ENCODE data around the gene ALDH2.
"Not testable (repeated sequence)": the region's sequence is repeated elsewhere in the genome, so short reads cannot be mapped to it uniquely, and the experiment has no call there.

ALDH2 gene

DNA sequence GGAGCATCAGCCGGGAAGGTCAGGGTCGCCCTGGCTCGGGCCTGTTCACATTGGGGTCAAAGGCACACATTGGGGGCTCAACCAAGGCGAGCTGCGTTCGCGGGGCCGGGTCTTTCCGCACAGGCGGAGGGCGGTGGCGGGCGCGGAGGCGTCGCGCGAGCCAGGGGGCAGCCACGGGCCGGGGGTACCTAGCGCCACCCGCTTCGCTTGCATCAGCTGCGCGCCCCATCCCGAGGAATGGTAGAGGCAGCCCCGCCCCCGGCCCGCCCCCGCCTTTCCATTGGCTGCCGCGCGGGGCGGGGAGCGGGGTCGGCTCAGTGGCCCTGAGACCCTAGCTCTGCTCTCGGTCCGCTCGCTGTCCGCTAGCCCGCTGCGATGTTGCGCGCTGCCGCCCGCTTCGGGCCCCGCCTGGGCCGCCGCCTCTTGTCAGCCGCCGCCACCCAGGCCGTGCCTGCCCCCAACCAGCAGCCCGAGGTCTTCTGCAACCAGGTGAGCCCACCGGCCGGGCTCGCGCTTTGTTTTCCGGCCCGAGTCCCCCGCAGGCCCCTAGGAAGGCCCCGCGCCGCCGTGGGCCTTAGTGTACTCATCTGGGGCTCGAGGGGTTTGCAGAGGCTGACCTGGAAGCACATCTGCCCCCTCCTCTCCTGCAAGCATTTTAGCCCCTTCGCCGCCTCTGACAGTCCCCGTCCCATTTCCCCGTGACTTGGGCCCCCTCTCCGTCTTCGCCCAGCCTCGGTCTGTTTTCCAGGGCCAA is at the start of gene ALDH2:
Gene ALDH2, plus strand, starts transcription at position 326 of the 754 bp plus-strand sequence. Its CDS starts 50 bp downstream, at position 376.
- peak in 1 of 2 donors; percentile 45 for DNase-seq

DNA sequence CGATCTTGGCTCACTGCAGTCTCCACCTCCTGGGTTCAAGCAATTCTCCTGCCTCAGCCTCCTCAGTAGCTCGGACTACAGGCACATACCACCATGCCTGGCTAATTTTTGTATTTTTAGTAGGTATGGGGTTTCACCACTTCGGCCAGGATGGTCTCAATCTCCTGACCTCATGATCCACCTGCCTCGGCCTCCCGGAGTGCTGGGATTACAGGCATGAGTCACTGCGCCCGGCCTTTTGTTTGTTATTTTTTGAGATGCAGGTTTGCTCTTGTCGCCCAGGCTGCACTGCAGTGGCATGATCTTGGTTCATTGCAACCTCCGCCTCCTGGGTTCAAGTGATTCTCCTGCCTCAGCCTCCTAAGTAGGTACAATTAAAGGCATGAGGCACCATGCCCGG is 47.4 kb upstream of the ALDH2 start:
- DNase-seq, result not testable (repeated sequence)

DNA sequence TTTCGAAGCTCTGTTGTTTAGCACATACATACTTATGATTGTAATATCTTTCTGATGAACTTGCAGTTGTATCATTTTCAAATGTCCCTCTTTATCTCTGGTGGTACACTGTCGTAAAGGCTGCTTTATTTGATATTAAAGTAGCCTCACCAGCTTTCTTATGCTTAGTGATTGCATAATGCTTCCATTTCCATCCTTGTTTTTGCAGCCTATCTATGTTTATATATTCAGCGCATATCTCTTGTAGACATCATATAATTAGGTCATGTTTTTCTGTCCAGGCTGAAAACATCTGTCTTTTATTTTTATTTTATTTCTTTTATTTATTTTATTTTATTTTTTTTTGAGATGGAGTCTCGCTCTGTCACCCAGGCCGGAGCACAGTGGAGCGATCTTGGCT is 46.3 kb upstream of the ALDH2 start:
- DNase-seq, result no peak

DNA sequence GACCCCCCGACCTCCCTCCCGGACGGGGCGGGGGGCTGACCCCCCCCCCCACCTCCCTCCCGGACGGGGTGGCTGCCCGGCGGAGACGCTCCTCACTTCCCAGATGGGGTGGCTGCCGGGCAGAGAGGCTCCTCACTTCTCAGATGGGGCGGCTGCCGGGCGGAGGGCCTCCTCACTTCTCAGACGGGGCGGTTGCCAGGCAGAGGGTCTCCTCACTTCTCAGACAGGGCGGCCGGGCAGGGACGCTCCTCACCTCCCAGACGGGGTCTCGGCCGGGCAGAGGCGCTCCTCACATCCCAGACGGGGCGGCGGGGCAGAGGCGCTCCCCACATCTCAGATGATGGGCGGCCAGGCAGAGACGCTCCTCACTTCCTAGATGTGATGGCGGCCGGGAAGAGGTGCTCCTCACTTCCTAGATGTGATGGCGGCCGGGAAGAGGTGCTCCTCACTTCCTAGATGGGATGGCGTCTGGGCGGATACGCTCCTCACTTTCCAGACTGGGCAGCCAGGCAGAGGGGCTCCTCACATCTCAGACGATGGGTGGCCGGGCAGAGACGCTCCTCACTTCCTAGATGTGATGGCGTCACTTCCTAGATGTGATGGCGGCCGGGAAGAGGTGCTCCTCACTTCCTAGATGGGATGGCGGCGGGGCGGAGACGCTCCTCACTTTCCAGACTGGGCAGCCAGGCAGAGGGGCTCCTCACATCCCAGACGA is 42.9 kb upstream of the ALDH2 start:
- DNase-seq, result not testable (repeated sequence)

DNA sequence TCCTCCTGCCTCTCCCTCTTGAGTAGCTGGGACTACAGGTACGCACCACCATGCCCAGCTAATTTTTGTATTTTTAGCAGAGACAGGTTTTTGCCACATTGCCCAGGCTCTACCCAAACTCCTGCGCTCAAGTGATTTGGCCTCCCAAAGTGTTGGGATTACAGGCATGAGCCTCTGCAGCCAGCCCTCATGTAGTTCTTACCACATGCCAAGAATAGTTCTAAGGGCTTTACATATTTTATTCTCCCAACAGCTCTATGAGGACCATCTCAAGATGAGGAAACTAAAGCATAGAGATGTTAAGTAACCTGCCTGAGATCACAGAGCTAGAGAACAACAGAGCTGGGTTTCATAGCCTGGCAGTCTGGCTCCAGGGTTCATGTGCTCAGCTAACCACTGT is 37.9 kb upstream of the ALDH2 start:
- no peak for DNase-seq

DNA sequence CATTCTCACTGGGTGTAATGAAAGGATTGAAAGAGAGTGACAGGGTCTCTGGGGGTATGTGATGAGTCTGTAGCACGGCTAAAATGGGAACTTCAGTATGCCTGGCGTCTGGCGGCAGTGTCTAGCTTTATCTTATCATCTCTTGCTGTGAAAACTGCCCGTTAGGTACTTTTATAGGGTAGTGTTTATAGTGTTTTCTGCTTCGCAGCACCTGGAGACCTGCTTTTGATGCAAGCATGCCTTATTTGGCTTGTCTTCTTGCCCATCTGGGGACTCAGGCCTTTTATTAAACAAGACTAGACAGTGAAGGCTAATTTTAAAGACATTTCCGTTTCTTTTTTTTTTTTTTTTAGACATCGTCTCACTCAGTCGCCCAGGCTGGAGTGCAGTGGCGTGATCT is 36.3 kb upstream of the ALDH2 start:
- no peak for DNase-seq

DNA sequence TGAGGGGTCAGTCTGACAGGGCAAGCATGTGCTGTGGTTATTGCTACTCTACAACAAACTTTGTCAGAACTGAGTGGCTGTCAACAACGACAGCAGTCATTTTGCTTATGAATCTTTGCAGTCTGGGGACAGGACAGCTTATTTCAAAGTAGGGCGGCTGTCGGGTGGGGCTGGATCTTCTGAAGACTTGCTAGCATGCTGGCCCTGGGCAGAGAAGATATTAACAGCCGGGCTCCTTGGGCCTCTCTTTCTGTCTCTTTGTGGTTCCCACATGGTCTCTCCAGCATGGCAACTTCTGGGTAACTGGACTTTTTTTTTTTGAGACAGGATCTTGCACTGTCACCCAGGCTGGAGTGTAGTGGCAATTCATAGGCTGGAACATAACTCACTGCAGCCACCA is 33.9 kb upstream of the ALDH2 start:
- no peak for DNase-seq

DNA sequence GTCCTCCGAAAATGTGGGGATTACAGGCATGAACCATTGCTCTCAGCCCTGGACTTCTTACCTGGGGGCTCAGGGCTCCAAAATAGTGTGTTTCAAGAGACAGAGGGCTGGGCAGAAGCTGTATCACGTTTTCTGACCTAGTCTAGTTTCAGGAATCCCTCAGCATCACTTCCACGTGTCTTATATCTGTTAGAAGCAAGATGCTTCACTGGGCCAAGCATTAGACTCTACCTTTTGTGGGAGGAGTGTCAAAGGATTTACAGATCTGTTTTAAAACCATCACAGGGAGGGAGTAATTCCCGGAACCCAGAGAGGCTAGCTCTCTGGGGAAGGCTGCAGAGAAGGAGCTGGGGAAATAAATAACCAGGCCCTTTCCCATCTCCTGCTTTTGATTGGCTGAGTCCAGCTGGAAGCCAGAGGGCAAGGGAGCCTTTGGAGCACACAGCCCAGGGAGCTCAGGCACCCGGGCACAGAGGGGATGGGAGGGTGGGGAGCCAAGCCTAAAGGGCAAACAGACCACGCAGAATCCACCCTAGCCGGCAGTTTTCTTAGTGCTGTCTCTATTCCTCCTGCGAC is 33.3 kb upstream of the ALDH2 start:
- DNase-seq, result no peak

DNA sequence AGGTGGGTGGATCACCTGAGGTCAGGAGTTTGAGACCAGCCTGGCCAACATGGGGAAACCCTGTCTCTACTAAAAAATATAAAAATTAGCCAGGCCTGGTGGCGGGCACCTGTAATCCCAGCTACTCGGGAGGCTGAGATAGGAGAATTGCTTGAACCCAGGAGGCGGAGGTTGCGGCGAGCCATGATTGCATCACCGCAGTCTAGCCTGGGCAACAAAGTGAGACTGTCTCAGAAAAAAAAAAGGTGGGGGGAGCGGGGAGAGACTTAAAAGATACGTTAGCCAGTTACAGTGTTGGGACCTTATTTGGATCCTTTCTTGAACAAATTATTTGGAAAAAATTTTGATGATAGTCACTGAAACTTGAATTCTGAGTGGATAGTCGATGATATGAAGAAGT is 27.2 kb upstream of the ALDH2 start:
- DNase-seq, result not testable (repeated sequence)

DNA sequence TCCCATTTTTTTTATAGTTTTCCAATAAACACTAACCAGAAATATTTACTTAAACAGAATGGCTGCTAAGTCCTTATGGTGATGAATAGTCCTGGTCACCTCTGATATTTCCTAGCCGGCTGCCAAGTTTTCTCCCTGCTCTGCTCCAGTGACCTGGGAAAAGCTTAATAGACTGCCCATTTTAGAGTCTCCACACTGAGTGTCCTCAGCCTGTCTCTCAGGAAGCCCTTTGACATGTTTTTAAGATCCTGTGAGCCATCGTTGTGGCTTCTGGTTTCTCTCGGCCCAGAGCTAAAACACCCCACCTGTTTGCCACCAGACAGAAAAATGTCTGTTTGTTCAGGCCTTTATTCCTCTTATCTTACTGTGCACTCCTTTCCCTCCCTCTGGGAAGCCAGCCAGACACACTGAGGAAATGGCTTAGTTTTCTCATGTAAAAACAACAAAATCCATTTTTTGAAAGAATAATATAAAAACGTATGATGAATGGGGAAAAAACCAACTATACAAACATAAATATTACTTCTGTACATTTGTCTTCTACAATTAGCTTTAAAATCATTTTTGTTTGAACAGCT is 25.4 kb upstream of the ALDH2 start:
- DNase-seq, result no peak

DNA sequence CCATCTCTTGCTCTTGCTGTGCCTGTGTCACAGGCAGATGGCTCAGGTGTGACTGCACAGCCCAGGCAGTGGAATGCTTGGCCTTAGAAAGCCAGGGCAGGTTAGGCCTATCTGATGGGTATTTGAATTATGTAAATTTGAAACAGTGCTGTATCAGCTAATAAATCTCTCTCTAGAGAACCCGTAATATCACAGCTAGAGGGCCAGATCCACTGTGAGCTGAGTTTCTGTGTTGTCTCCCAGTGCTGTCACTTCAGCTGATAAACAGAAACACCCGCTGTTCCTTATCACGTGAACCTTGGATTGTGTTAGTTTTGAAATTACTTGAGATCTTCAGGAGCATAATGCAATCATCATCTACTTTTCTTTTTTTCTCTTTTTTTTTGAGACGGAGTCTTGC is 21.5 kb upstream of the ALDH2 start:
- DNase-seq, result no peak

DNA sequence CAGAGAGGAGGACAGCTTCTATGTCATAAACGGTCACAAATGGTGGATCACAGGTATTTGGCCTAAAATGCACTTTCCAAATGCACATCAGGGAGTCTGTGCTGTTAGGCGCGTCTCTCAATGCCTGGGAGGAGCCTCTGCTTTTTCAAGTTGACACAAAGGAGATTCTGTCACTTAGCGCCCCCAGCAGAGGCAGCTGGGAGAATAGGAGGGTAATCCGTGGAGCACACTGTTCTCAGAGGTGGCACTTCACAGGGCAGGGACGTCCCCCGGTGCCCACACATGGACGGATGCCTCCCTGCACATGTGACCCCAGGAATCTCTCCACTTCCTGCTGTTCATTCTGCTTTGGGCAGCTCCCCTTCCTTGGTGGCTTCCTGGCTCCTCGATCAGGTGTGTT is 19.4 kb upstream of the ALDH2 start:
- no peak for DNase-seq

DNA sequence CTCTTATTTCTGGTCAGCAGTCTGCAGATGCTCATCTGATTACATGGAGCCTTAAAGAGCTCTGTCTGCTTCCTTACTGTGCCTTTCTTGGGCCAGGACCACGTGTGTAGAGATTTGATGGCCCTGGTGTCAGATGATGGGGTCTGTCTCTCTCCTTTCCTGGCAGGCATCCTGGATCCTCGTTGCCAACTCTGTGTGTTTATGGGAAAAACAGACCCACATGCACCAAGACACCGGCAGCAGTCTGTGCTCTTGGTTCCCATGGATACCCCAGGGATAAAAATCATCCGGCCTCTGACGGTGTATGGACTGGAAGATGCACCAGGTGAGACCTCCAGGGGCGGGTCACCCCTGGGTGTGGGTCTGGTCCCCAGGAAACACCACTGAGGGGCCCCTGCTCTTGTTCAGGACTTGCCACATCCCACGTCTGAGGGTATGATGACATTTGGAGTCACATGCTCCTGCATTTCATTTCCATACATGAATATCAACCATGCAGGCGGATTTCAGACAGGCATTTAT is 18.5 kb upstream of the ALDH2 start:
- DNase-seq, result no peak

DNA sequence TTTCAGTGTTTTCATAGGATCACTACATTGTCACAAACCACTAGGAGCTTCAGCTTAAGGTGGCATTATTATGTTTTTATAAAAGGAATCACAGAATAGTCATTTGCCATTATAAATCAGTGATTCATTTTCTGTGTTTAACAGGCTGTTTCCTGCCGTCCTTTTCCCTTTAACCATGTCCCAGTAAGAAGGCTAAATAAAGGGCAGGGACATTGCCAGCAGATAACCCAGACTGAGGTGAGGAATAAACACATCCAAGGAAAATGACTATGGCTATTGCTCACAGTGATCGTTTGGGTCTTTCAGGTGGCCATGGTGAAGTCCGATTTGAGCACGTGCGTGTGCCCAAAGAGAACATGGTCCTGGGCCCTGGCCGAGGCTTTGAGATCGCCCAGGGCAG is 17.9 kb upstream of the ALDH2 start:
- no peak for DNase-seq

DNA sequence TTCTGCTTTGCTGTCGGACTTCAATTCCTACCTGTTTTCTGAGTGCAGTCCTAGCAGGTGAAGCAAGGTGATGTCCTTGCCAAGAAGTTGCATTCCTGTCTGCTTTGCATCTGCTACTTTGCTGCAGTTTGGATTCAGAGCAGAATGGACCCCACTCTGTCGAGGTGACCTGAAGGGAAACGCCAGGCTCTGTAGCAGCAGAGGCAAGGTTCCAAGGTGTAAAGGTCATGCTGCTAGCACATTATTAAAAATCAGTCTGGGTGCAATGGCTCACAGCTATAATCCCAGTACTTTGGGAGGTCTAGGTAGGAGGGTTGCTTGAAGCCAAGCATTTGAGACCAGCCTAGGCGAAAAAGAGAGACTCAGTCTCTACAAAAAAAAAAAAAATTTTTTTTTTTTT is 17.3 kb upstream of the ALDH2 start:
- DNase-seq, result no peak

DNA sequence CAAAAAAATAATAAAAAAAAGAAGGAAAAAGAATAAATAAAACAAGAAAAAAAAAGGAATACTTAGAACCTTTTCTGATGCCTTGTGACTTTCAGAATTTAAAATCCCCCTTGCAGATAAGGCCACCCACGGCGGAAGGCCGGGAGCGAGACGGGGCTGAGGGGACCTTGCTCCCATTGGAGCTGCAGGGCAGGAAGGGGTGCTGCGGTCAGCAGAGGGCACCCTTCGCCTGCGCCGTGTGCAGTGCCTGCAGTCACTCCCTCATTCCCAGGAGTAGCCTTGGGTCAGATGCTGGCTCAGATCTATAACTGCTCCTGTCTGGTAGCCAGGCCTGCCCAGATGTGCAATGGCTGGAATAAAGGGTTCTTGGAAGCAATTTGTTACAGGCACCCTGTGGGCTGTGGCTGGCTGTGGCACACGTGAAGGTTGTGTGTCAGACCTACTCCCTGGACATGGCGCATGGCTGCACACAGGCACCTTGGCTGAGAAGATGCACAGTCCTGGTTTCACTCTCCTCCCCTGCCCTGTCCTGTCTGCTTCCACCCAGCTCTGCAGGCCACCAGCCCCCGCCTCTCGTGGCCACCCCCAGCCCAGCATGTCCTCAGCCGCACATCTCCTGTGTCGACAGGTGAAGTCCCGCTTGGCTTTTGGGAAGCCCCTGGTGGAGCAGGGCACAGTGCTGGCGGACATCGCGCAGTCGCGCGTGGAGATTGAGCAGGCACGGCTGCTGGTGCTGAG is 13.4 kb upstream of the ALDH2 start:
- no peak for DNase-seq

DNA sequence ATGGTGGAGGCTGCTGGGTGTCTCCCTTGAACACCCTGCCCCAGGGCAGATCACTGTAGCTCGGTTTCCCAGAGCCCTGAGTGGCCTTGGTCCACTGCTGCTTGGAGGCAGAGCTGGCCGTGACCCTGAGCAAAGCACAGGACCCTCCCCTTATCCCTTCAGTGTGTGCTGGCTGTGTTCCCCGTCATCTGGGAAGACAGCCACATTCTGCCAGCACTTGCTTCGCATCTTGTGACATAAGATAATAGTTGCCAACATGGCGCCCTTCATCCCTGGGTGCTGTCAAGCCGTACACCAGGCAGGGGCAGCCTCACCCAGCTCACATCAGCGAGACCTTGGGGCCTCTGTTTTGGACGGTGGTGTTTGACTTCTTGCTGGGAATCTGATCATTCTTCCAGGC is 12.1 kb upstream of the ALDH2 start:
- no peak for DNase-seq

DNA sequence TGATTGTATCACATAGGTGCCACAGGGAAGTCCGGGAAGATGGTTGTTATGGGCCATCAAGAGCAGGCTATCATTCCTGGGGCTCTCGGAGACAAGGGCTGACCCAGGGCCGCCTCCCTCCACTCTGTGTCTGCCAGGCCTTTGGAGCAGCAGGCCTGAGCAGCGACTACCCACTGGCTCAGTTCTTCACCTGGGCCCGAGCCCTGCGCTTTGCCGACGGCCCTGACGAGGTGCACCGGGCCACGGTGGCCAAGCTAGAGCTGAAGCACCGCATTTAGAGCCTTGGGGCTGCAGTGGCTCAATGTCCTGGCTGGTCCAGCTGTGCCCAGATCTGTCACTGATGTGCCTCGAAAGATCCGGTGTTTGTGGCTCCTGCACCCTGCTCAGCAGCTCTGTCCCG is 10.5 kb upstream of the ALDH2 start:
- DNase-seq, result no peak

DNA sequence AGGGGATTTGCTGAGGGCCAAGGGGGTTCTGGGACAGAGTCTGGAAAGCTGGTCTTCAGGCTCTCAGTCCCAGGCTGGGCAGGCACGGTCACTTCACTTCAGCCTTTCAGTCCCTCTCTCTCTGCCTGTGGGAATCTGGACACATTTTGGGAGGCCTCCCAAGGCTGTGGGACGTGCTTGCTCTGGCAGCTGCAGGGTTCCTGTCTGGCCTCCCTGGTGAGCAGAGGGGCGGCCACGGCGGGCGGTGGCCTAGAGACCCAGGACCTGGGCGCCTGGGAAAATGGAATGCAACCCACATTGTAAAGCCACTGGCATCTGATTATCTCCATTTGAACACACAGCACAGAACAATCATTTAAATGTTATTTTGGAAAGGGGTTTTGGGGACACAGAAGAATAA is 10.1 kb upstream of the ALDH2 start:
- no peak for DNase-seq

DNA sequence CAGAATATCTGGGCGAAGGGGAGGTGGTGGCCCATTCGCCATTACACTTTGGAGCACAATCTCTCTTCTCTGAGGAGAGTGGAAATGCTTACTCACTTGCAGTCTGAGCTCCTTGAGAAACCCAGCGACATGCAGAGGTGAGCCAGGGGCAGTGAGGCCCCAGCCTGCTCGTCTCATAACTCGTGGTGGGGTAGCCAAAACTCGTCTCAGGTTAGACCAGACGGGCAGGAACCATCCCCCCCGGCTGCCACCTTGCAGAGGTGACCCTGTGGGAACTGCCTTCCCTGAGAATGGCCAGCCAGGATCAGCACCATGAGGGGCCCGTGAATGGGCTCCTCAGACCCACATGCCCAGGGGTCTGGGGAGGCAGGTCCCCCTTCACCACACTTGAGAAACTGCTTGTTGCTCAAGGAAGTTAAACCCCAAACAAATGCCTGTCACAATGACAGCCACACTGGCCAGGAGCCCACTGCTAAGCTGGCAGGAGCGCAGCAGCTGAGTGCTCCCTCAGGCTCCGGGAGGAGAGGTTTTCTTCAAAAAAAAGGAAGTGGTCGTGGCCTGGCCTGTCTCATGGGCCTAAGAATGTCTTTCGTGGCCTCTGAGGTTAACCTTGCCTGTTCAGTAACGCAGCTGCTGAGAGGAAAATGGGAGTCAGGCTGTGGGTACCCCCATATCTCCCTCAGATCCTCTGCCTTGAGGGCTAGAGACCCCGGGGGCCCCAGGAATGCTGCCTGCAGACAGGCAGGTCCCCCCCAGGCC is 9.2 kb upstream of the ALDH2 start:
- DNase-seq, result peak; percentile 32 to 84

DNA sequence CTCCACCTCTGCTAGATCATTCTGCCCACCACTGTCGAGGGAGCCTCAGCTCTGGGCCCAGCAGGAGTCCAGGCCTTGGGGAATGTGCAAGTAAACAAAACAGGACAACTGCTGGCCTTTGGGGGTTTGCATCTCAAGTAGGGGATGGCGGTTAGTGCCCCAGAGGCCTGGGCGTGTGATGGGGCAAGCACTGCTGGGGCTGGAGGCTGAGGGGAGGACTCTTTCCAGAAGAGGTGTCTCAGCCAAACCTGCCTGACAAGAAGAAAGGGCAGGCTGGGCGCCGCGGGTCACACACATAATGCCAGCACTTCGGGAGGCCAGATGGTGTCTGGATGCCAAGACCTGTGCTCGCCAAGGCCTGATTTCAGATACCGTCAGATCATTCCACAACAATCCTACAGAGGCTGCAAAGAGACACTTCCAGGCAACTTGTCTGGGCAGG is 8.6 kb upstream of the ALDH2 start:
- no peak for DNase-seq

DNA sequence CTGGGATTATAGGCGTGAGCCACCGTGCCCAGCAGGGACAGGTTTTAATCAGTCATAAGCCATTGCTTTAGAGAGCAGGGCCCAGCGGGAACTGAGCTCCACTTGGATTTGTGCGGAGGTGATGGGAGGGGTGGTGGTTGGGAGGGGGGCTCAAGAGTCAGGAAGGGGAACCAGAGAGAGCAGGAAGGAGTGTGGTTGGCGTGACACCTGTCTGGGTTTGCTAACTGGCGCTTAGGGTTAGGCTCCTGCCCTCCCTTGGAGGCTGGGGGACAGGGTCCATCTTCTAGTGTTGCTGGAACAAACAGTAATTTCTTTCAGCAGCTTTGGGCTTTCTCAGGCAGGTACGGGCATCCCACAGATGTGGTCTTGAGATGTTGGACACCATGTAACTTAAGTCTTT is 7.5 kb upstream of the ALDH2 start:
- DNase-seq, result no peak
